Regular cardiac myocyte (primary cell): ENCODE measurements around the gene TIMP4. TPM values are rescaled to one million over a fixed set of nuclear protein-coding genes. Genes with fewer than 3 reads are reported as not detected.

Experiments used
- total RNA-seq: library from RNA; depleted of rRNA; stranded (reverse); fragments of >200 nt; gene quantifications from 2 replicates; pipeline ENCODE4 v1.2.3, GENCODE V29; 2014

Gene TIMP4
- 0.77 and 2.3 TPM in 2 replicates for total RNA-seq

GRCh38 chr3:12158387-12159226 lies at the start of gene TIMP4:
Gene TIMP4 (minus strand): TSS chr3:12158912. CDS start chr3:12158840, 72 bp downstream.

Other genes starting within 250 kb of the TIMP4 start
- 0.19 TPM in 1 of 2 replicates, not detected in the other for gene SYN2, start 154.5 kb downstream of the TIMP4 start, total RNA-seq
- gene PPARG, start 130.2 kb upstream of the TIMP4 start, total RNA-seq, result 24.0 and 24.5 TPM in 2 replicates